HepG2 (cell line): ENCODE data around the gene CERS6.
"Not testable (repeated sequence)": the region's sequence is repeated elsewhere in the genome, so short reads cannot be mapped to it uniquely, and the experiment has no call there.

ENCODE experiments used
- AHR ChIP-seq: IDR thresholded peaks from 2 replicates; pipeline ENCODE4 v1.6.1; 2018; ENCODE audit warnings: missing genetic modification reagents, missing compliant biosample characterization
- BRD4 ChIP-seq: sonication (generic); formaldehyde crosslinking; IDR thresholded peaks from 2 replicates; pipeline ENCODE4 v1.4.0; 2020; ENCODE audit warnings: missing genetic modification reagents
- CTCF ChIP-seq: sonication (generic); formaldehyde crosslinking; IDR thresholded peaks from 2 replicates; pipeline ENCODE4 v1.5.0; 2020; ENCODE audit warnings: mild to moderate bottlenecking, missing genetic modification reagents, moderate library complexity
- FOXP1 ChIP-seq, 2 experiments: fragments of 450-650 bp in 1 of 2; IDR thresholded peaks; 2 replicates each; pipeline ENCODE4 v1.6.1; 2017 to 2018; ENCODE audit warnings: antibody characterized with exemption in 1 of 2
- MXI1 ChIP-seq: IDR thresholded peaks from 3 replicates; pipeline ENCODE4 v1.6.1; 2012; ENCODE audit warnings: low read depth, low read length, inconsistent platforms, borderline replicate concordance
- POLR2A ChIP-seq, 2 experiments: IDR thresholded peaks; 2 replicates each; pipeline ENCODE4 v1.6.1; 2011; ENCODE audit warnings: low read depth in 2 of 2, low read length in 2 of 2, mild to moderate bottlenecking in 1 of 2, moderate library complexity in 1 of 2; ENCODE audit not compliant: insufficient read depth in 1 of 2
- SATB2 ChIP-seq: sonication (generic); formaldehyde crosslinking; IDR thresholded peaks from 2 replicates; pipeline ENCODE4 v1.5.0; 2020; ENCODE audit warnings: missing genetic modification reagents
- SMAD3 ChIP-seq: sonication (generic); formaldehyde crosslinking; IDR thresholded peaks from 2 replicates; pipeline ENCODE4 v1.4.0; 2020; ENCODE audit warnings: missing genetic modification reagents
- SRSF4 ChIP-seq: fragments of 200-400 bp; formaldehyde crosslinking; IDR thresholded peaks from one replicate; pipeline ENCODE4 v1.6.1; 2018; ENCODE audit warnings: mild to moderate bottlenecking, low read depth, low read length, moderate library complexity; ENCODE audit not compliant: poor library complexity, severe bottlenecking
- ZNF337 ChIP-seq: sonication (generic); formaldehyde crosslinking; IDR thresholded peaks from 2 replicates; pipeline ENCODE4 v1.5.1; 2020; ENCODE audit warnings: missing genetic modification reagents, low read depth, mild to moderate bottlenecking, borderline replicate concordance

- TF ChIP-seq CTCF (CRISPR knock-in tag); MXI1; SMAD3 (CRISPR knock-in tag); AHR; BRD4; POLR2A (IDR thresholded peaks at IDR 0.05; ENCODE audit: insufficient read depth in 1 of 2, low read depth in 2 of 2, low read length in 2 of 2); SATB2; SRSF4; FOXP1 (IDR thresholded peaks at IDR 0.05); FOXP1 (CRISPR knock-in tag; IDR thresholded peaks at IDR 0.05); ZNF337 (CRISPR knock-in tag): not testable (repeated sequence)
Measured at GRCh38 chr2:168768357-168768756, 312.3 kb downstream of the CERS6 start.
